ENCODE results near the gene CPEB3.
A peak's percentile ranks its signal among the peaks of the same experiment; 100 is the strongest.

DNA sequence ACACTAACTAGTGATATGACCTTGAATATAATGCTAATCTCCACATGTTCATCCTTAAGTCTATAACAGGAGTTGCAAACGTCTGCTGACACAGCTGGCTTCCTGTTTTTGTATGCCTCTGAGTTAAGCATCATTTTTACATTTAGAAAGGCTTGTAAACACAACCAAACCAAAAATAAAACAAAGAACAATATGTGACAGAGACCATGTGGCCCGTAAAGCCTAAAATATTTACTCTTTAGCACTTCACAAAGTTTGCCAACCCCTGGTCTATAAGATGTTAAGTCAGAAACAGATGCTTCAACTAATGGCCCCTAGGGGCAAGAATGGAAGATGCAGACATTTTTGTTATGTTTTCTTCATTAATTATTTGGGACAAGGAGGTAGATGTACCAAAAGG lies 109.3 kb downstream of the CPEB3 start:
- peak in 3 of 7 experiments; percentile 10 to 24 (median 11) for TF ChIP-seq CTCF (IDR thresholded peaks at IDR 0.05)
- no peak for TF ChIP-seq POLR2A (IDR thresholded peaks at IDR 0.05)

Measured in body of pancreas (tissue), 4 donors.